Raji (cell line): ENCODE data around the gene NTN4.

Experiments used
- POLR2A ChIP-seq: IDR thresholded peaks from 2 replicates; pipeline ENCODE4 v1.6.1; 2011; ENCODE audit warnings: low read depth, low read length, control low read depth; ENCODE audit not compliant: insufficient read depth

Gene NTN4

DNA sequence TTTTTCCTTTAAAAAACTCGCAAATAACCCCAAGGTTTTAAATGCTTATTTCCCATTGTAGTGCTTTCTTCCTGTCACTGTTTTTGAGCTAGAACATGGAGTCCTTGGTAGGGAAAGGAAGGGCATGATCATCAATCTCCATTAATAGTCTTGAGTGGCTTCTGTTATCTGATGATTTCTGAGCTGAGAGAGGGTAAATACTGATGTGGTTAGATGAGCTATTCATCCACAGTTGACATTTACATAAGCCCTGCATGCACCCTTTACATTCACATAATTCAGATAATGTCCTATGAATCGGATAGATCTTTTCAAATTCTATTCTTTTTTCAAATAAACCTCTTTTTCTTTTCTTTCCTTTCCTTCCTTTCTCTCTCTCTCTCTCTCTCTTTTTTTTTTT is 81.4 kb downstream of the NTN4 start:
- TF ChIP-seq POLR2A = no peak

DNA sequence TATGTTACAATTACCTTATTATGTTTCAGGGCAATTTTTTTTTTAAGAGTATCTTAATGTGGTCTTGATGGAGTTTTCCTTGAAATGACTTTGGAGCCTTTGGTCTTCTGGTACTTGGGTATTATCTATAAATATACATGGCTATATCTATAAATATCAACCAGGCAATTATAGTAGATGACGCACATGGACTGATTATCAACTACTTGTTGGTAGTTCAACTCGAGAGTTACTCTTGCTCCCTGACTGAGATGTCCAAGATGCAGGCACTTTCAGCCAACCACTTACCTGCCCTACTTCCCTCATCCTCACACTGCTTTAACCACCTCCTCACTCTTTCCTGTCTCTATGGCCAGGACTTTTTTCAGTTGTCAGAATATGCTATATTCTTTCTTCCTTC is 85.4 kb downstream of the NTN4 start:
- TF ChIP-seq POLR2A = no peak

GRCh38 chr12:95703986-95704385 is 86.6 kb downstream of the NTN4 start:
- no peak for TF ChIP-seq POLR2A

GRCh38 chr12:95701722-95702418 is 88.7 kb downstream of the NTN4 start:
- no peak for TF ChIP-seq POLR2A

DNA sequence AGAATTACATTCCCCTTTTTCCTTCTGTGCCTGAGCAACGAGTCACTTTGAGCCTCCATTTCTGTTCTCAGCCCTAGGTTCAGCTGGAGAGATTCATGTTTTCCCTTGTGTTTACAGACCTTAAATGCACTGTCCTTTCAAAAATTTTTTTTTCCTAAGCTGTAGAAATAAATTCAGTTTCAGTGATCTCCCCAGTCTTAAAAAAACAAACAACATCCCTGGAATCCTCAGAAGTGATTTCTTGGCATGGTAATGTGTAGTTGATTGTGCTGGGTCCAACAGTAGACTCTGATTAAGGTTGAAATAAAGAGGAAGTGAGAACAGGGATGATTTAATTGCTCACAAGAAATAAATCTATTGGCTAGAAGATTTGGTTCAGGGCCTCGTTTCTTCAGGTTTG is 89.3 kb downstream of the NTN4 start:
- TF ChIP-seq POLR2A = no peak

- TF ChIP-seq POLR2A = no peak
Observed at GRCh38 chr12:95700316-95700785, 90.2 kb downstream of the NTN4 start.

DNA sequence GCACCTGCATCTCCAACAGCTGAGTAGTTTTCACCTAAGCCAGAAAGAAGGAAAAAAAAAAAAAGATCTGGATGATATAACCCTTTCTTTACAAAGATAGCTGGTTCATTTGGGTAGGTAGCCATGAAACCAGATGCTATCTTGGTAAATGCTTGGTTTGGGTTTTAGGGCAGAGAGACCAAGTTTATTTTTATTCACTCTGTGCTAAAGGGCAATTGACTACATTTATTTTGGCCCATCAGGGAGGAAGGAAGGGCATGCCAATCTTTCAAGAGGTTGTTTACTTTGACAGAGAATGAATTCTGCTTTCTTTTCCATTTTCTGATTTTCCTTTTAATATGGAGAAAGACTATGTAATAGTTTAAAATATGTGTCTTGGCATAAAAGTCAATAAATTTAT is 91.0 kb downstream of the NTN4 start:
- TF ChIP-seq POLR2A = no peak

DNA sequence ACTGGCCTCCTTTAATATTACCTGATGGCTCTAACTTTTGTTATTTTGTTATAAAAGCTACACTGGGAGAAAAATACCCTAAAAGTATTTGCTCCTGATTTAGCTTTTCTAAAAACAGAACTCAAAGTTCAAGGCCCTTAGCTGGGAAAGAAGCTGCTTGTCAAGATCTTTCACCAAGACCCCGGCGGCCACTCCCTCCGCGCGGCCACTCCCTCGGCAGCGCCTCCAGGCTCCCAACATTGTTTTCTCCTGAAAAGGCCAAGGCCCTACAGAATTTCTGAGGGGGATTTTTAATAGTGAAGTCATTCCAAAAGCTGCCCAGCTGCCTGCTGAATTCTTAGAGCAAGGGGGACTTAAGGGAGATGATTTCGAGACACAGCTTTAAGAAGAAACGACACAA is 96.4 kb downstream of the NTN4 start:
- TF ChIP-seq POLR2A = no peak

GRCh38 chr12:95693689-95694088 is 96.9 kb downstream of the NTN4 start:
- TF ChIP-seq POLR2A = no peak

DNA sequence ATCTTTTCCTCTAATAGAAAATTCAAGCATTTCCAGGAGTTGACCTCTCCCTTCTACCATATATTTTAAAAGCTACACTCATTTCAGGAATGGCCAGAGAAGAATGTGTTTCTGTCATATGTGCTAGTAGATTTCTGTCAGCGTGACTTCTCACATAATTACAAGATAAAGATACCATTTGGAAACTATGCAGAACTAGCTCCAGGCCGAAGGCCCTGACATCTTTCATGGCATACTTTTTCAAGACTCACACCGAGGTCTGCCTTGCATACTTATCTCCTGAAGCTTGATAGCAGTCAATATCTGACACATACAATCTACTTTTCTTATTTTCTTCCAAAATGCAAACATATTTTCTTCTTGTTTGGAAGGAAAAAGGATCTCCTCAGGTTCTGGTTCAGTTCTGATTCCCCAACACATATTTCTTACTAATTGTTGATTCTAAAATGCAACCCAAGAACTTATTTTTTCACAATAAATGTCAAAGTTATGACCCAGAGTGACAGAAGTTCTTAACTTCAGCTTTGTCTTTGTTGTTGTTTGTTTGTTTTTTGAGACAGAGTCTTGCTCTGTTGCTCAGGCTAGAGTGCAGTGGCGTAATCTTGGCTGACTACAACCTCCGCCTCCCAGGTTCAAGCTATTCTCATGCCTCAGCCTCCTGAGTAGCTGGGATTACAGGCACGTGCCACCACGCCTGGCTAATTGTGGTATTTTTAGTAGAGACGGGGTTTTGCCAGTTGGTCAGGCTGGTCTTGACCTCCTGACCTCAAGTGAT is 99.5 kb downstream of the NTN4 start:
- TF ChIP-seq POLR2A = no peak

GRCh38 chr12:95687937-95688336 is 102.6 kb downstream of the NTN4 start:
- TF ChIP-seq POLR2A = no peak

DNA sequence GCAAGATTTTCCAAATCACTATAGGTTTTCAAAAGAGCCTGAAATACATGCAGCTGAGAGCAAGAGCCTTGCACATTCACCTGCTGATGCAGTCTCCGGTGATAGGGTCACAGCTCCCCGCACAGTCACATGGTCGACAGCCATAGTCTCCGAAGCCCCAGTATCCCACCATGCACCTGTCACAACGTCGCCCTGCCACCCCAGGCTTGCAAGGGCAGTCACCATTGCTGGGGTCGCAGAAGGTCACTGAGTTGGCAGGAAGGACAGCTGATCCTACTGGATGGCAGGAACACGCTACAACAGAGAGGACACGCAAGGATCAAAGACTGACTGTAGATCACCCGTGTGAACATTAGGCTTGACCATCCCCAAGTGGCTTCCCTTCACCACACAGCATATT is 107.1 kb downstream of the NTN4 start:
- no peak for TF ChIP-seq POLR2A

DNA sequence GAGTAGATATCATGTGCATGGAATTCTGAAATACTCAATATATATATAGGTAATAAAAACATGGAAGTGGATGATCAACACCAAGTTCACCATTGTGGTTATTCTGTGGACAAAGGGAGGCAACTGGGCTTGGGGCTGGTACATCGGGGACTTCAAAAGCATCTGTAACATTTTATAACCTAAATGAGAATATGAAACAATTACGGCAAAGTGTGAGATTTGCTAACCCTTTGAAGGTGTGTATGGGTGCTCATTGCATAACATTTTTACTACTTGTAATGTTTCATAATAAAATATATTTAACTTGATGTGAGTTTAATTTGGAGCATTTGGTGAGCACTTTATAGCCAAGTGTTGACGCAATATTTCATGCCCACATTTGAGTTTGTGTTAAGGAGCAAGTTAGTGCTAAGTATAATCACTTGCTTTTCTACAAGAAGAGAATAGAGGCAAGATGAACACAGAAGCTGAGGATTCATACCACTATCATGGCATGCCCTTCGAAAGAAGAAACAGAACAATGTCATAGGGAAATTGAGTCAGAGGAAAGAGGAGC is 109.3 kb downstream of the NTN4 start:
- TF ChIP-seq POLR2A = no peak

DNA sequence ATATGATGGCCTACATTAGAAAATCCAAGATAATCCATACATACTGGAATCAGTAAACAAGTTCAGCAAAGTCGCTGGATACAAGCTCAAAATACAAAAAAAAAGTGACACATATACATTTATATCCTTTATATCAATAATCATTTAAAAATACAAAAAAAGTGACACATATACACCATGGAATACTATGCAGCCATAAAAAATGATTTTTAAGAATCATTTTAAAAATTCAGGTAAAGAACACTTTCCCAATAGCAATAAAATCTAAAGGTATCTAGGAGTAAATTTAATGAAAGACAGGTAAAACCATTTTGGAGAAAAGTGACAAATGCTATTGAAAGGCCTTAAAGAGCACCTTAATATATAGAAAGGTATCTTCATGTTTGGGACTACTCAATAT is 111.9 kb downstream of the NTN4 start:
- no peak for TF ChIP-seq POLR2A

- no peak for TF ChIP-seq POLR2A
Observed at GRCh38 chr12:95674631-95675030, 115.9 kb downstream of the NTN4 start.

DNA sequence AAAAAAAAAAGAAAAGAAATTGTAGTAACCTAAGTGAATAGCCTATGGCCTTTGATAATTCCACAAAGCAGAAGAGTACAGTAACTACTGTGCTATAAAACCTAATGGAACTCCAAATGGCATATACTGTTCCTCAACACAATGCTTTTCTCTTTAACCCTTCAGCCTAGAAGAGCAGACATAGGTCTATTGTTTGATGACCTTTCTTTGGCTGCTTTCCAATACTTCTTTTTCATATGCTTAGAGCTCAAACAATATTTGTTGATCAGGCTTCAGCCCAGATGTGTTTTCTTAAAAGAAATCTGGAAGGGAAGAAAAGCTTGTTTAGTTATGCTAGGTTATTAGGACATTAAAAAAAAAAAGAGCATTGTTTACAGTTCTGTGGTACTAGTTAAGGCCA is 116.4 kb downstream of the NTN4 start:
- TF ChIP-seq POLR2A = no peak
